Stimulated activated CD4-positive, alpha-beta T cell treated with anti-CD3 and anti-CD28 coated beads, Interleukin-12 subunit alpha, Interleukin-12 subunit beta, amount 100 ng/mL, for 4 hours (primary cell): Measurements from ENCODE around the gene ADH5.
"Not testable (repeated sequence)": the region's sequence is repeated elsewhere in the genome, so short reads cannot be mapped to it uniquely, and the experiment has no call there.

ENCODE experiments used
- DNase-seq: peaks from one replicate; pipeline ENCODE4 v3.0.0-alpha.2; 2020

ADH5 gene

DNA sequence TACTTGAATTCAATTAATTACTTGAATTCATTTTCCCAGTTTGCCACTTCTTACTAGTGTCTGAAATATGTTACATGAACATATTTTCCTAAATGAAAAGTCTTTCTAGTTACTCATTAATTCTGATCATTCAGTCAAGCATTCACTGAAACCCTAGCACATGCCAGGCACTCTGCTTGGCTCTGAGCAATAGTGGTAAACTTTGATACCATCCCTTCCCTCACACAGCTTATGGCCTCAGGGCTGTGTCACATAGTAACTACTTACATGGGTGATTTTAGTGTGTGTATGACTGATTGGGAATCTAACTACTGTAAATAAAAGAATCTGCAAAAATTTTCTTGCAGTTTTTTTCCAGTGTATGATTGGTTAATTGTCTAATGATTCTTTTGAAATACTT, 60.4 kb downstream of the ADH5 start:
- DNase-seq = no peak

DNA sequence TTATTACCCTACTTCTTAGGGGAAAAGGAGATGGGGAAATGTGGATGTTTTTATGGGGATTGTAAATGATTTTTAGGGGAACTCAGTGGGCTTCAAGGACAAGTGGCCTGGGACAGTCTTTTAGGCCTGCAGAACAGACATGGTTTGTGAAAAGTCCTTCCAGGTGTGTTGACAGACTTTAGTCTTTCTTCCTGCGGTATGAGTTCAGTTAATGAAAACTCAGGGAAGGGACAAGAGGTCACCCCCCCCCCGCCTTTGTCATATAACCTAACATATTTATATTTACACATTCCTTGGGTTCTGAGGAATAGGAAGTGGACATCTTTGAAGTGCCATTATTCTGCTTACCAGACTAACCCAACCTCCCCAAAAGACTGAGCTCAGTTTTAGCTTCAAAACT, 61.3 kb downstream of the ADH5 start:
- DNase-seq = no peak

DNA sequence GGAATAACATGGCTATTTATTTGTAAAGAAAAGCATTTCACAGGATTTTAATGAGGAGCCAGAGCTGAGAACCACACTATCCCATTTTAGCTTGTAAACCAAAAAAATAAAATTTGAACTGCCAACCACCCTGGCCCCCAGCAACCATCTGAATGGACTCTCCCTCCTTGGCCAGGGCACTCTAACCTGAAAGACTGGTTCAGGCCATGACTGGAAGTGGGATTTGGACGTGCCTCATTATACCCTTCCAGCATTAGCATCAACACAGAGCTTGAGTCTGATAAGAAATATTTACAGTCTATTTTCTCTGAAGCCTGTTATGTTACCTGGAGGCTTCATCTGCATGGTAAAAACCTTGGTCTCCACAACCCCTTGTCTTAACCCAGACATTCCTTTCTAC, 63.1 kb downstream of the ADH5 start:
- no peak for DNase-seq

DNA sequence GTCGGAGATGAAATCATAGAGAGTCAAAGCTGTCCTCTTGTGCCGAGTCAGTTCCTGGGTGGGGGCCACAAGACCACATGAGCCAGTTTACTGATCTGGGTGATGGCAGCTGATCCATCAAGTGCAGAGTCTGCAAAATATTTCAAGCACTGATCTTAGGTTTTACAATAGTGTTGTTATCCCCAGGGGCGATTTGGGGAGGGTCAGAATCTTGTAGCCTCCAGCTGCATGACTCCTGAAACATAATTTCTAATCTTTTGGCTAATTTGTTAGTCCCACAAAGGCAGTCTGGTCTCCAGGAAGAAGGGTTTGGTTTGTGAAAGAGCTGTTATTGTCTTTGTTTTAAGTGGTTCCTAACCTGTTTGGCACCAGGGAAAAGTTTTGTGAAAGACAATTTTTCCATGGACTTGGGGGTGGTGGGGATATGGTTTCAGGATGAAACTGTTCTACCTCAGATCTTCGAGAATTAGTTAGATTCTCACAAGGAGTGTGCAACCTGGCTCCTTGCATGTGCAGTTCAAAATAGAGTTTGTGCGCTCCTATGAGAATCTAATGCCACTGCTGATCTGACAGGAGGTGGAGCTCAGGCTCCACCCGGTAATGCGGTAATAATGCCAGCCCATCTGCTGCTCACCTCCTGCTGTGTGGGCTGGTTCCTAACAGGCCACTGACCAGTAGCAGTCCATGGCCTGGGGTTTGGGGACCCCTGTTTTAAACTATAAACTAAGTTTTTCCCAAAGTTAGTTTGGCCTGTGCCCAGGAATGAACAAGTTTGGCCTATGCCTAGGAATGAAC, 63.9 kb downstream of the ADH5 start:
- DNase-seq = no peak

DNA sequence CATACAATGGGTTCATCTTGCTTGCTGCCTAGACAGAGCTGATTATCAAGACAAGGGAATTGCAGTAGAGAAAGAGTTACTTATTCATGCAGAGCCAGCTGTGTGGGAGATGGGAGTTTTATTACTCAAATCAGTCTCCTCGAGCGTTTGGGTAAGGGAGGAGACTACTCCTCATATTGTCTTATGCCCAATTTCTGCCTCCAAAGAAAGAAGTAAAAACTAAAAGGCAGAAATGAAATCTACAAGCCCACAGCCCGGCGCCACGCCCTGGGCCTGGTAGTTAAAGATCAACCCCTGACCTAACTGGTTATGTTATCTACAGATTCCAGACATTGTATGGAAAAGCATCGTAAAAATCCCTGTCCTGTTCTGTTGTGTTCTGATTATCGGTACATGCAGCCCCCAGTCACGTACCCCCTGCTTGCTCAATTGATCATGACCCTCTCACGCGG, 64.8 kb downstream of the ADH5 start:
- not testable (repeated sequence) for DNase-seq

DNA sequence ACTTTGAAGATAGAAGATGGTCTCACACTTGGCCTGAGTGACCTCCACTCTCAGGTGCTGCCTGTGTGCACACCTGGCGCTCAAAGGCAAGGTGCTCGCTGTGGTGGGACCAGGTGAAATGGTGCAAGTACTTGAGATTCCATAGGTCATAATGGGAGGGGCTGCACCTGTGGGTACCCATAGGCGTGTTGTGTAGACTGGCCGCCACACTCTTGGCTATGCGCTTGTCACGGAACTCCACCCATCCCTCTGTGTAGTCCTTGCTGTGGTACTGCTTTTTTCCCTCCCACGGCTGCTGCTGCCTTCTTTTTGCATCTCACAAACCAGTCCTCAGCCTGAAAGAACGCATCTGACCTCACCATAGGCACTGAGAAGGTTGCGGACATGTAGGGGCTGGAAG, 66.0 kb downstream of the ADH5 start:
- no peak for DNase-seq

DNA sequence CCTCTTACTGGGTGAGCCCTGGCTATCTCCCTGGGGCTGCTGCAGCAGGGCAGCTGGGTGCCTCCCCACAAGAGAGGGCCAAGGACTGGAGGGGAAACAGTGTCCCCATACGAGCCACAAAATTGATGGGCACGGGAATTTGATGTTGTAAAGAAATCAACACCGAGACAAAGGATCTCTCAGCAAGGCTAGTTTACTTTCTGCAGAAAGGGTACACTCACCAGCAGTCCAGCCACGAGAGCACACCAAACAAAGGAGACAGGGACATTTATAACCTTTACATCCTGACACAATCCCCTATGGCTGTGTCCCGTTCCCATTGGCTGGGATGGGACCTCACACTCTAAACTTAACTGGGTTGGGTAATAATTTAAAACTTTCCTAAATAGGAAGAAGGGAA, 67.2 kb downstream of the ADH5 start:
- DNase-seq = no peak
